Activated T-cell treated with anti-CD3 and anti-CD28 coated beads, Interleukin-2, amount 50 U/mL, for 24 hours (primary cell): ENCODE data around the gene TMEM201.

Source experiments
- DNase-seq: peaks from one replicate; pipeline ENCODE4 v3.0.0-alpha.2; 2020
- H3K27ac Mint-ChIP-seq: 2 replicates; pipeline ENCODE4 v1.8.0; 2020; ENCODE audit warnings: mild to moderate bottlenecking, mixed read lengths
- H3K27me3 Mint-ChIP-seq: 2 replicates; pipeline ENCODE4 v1.8.0; 2020; ENCODE audit warnings: mixed read lengths
- H3K36me3 Mint-ChIP-seq: 2 replicates; pipeline ENCODE4 v1.8.0; 2020; ENCODE audit warnings: low read depth, mixed read lengths
- H3K4me1 Mint-ChIP-seq: 2 replicates; pipeline ENCODE4 v1.8.0; 2020; ENCODE audit warnings: low read depth, mixed read lengths
- H3K4me3 Mint-ChIP-seq: 2 replicates; pipeline ENCODE4 v1.8.0; 2020; ENCODE audit warnings: mild to moderate bottlenecking, moderate library complexity, mixed read lengths
- H3K9me3 Mint-ChIP-seq: 2 replicates; pipeline ENCODE4 v1.8.0; 2020; ENCODE audit warnings: mixed read lengths

TMEM201 gene

GRCh38 chr1:9601942-9602793 is 13.5 kb downstream of the TMEM201 start:
- no peak for DNase-seq
- no peak overlapping the region for H3K27ac Mint-ChIP-seq
- H3K4me1 Mint-ChIP-seq, result no peaks in the 10 kb centered on the region
- no peaks in the 10 kb centered on the region for H3K27me3 Mint-ChIP-seq
- no peaks in the 10 kb centered on the region for H3K9me3 Mint-ChIP-seq
- H3K36me3 Mint-ChIP-seq, result peaks cover 90% of the 10 kb centered on the region
- no peak overlapping the region for H3K4me3 Mint-ChIP-seq

- Mint-ChIP-seq H3K4me3 (no peak overlapping the region), H3K27me3 (no peaks in the 10 kb centered on the region), H3K9me3 (no peaks in the 10 kb centered on the region), H3K27ac (no peak overlapping the region), H3K4me1 (no peaks in the 10 kb centered on the region), H3K36me3 (peaks cover 89% of the 10 kb centered on the region)
- DNase-seq, result no peak
These were observed 14.1 kb downstream of the TMEM201 start for GRCh38 chr1:9602794-9603167.

GRCh38 chr1:9603307-9603706 is 14.6 kb downstream of the TMEM201 start:
- no peaks in the 10 kb centered on the region for H3K9me3 Mint-ChIP-seq
- no peaks in the 10 kb centered on the region for H3K27me3 Mint-ChIP-seq
- H3K4me3 Mint-ChIP-seq, result no peak overlapping the region
- H3K36me3 Mint-ChIP-seq, result peaks cover 89% of the 10 kb centered on the region
- no peak for DNase-seq
- no peak overlapping the region for H3K27ac Mint-ChIP-seq
- no peaks in the 10 kb centered on the region for H3K4me1 Mint-ChIP-seq

GRCh38 chr1:9603766-9604753 is 15.3 kb downstream of the TMEM201 start:
- no peak overlapping the region for H3K4me3 Mint-ChIP-seq
- no peak overlapping the region for H3K27ac Mint-ChIP-seq

GRCh38 chr1:9604836-9605235 is 16.1 kb downstream of the TMEM201 start:
- Mint-ChIP-seq H3K4me3 (no peak overlapping the region), H3K9me3 (no peaks in the 10 kb centered on the region), H3K27me3 (no peaks in the 10 kb centered on the region), H3K4me1 (no peaks in the 10 kb centered on the region), H3K27ac (no peak overlapping the region), H3K36me3 (peaks cover 92% of the 10 kb centered on the region)
- no peak for DNase-seq

More at GRCh38 chr1:9603766-9604753, 15.3 kb downstream of the TMEM201 start:
- H3K9me3 Mint-ChIP-seq, result no peaks in the 10 kb centered on the region
- no peaks in the 10 kb centered on the region for H3K4me1 Mint-ChIP-seq
- peaks cover 91% of the 10 kb centered on the region for H3K36me3 Mint-ChIP-seq
- H3K27me3 Mint-ChIP-seq, result no peaks in the 10 kb centered on the region
- no peak for DNase-seq

- Mint-ChIP-seq H3K4me1 (no peaks in the 10 kb centered on the region), H3K4me3 (no peak overlapping the region), H3K27me3 (no peaks in the 10 kb centered on the region), H3K27ac (no peak overlapping the region), H3K9me3 (no peaks in the 10 kb centered on the region), H3K36me3 (peaks cover 92% of the 10 kb centered on the region)
- no peak for DNase-seq
These were observed 17.3 kb downstream of the TMEM201 start for GRCh38 chr1:9605946-9606455.

GRCh38 chr1:9606458-9606857 is 17.7 kb downstream of the TMEM201 start:
- peaks cover 92% of the 10 kb centered on the region for H3K36me3 Mint-ChIP-seq
- H3K4me1 Mint-ChIP-seq, result no peaks in the 10 kb centered on the region
- no peaks in the 10 kb centered on the region for H3K27me3 Mint-ChIP-seq
- no peak overlapping the region for H3K4me3 Mint-ChIP-seq
- H3K27ac Mint-ChIP-seq, result no peak overlapping the region
- no peaks in the 10 kb centered on the region for H3K9me3 Mint-ChIP-seq
- DNase-seq, result no peak

- H3K27me3 Mint-ChIP-seq, result no peaks in the 10 kb centered on the region
- H3K4me1 Mint-ChIP-seq, result no peaks in the 10 kb centered on the region
- no peak overlapping the region for H3K4me3 Mint-ChIP-seq
- H3K36me3 Mint-ChIP-seq, result peaks cover 91% of the 10 kb centered on the region
- DNase-seq, result no peak
- no peak overlapping the region for H3K27ac Mint-ChIP-seq
- H3K9me3 Mint-ChIP-seq, result no peaks in the 10 kb centered on the region
These were observed 18.2 kb downstream of the TMEM201 start for GRCh38 chr1:9606948-9607347.

- H3K27ac Mint-ChIP-seq, result no peak overlapping the region
These were observed 18.6 kb downstream of the TMEM201 start for GRCh38 chr1:9607352-9607751.

GRCh38 chr1:9609998-9610397 is 21.3 kb downstream of the TMEM201 start:
- Mint-ChIP-seq H3K27ac (no peak overlapping the region), H3K4me1 (no peaks in the 10 kb centered on the region), H3K9me3 (no peaks in the 10 kb centered on the region), H3K4me3 (no peak overlapping the region), H3K36me3 (peaks cover 80% of the 10 kb centered on the region), H3K27me3 (no peaks in the 10 kb centered on the region)
- DNase-seq, result no peak

More at GRCh38 chr1:9607352-9607751, 18.6 kb downstream of the TMEM201 start:
- H3K27me3 Mint-ChIP-seq, result no peaks in the 10 kb centered on the region
- H3K4me1 Mint-ChIP-seq, result no peaks in the 10 kb centered on the region
- H3K9me3 Mint-ChIP-seq, result no peaks in the 10 kb centered on the region
- DNase-seq, result no peak
- H3K4me3 Mint-ChIP-seq, result no peak overlapping the region
- peaks cover 91% of the 10 kb centered on the region for H3K36me3 Mint-ChIP-seq

- H3K27ac Mint-ChIP-seq, result no peak overlapping the region
- no peak for DNase-seq
- H3K27me3 Mint-ChIP-seq, result no peaks in the 10 kb centered on the region
- no peak overlapping the region for H3K4me3 Mint-ChIP-seq
- no peaks in the 10 kb centered on the region for H3K9me3 Mint-ChIP-seq
- peaks cover 74% of the 10 kb centered on the region for H3K36me3 Mint-ChIP-seq
- no peaks in the 10 kb centered on the region for H3K4me1 Mint-ChIP-seq
These were observed 21.8 kb downstream of the TMEM201 start for GRCh38 chr1:9610548-9610947.

GRCh38 chr1:9611716-9612115 is 23.0 kb downstream of the TMEM201 start:
- DNase-seq, result no peak
- Mint-ChIP-seq H3K27me3 (no peaks in the 10 kb centered on the region), H3K27ac (no peak overlapping the region), H3K9me3 (no peaks in the 10 kb centered on the region), H3K4me1 (no peaks in the 10 kb centered on the region), H3K36me3 (peaks cover 68% of the 10 kb centered on the region), H3K4me3 (no peak overlapping the region)

GRCh38 chr1:9612162-9612845 is 23.6 kb downstream of the TMEM201 start:
- no peaks in the 10 kb centered on the region for H3K27me3 Mint-ChIP-seq
- no peak overlapping the region for H3K27ac Mint-ChIP-seq
- H3K9me3 Mint-ChIP-seq, result no peaks in the 10 kb centered on the region
- peaks cover 63% of the 10 kb centered on the region for H3K36me3 Mint-ChIP-seq
- H3K4me1 Mint-ChIP-seq, result no peaks in the 10 kb centered on the region
- H3K4me3 Mint-ChIP-seq, result no peak overlapping the region
- no peak for DNase-seq
